ENCODE results near the gene YWHAG.

DNA sequence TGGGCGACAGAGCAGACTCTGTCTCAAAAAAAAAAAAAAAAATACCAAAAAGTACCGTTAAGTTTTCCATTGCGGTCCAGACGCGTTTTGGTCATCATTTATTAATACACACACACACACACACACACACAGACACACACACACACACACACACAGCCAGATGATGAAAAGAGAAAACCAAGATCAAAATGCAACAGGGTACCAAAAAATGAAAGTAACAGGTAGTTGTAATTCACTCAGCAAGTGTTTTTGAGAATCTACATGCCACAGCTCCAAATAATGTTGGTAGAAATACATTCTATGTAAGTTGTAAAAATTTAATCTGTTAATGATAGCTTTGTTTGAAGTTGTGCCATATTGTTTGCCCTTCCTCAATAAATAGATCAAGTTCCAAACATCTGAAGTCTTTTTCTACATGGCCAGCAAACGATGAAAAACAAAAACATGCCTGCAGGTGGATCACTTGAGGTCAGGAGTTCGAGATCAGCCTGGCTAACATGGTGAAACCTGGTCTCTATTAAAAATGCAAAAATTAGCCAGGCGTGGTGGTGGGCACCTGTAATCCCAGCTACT, 9.4 kb downstream of the YWHAG start:
- no peak for TF ChIP-seq EZH2 (IDR thresholded peaks at IDR 0.05)
- TF ChIP-seq POLR2AphosphoS5 (IDR thresholded peaks at IDR 0.05; ENCODE audit: borderline replicate concordance, low read depth, low read length), result no peak
- TF ChIP-seq FOXP2 (optimal IDR thresholded peaks at IDR 0.05; ENCODE audit: control extremely low read depth, extremely low read length, insufficient read depth), result no peak

Measured in SK-N-MC (cell line).